A549 treated with DMSO at 1 μM for 4 hours (cell line): ENCODE data around the gene MT1M. TPM values are rescaled to one million over a fixed set of nuclear protein-coding genes. Genes with fewer than 3 reads are reported as not detected.

Source experiments
- total RNA-seq: library from RNA; stranded (reverse); fragments of 200-300 nt; extraction: Qiagen RNA extraction; gene quantifications from 5 replicates; pipeline ENCODE4 v1.2.3, GENCODE V29; 2022; ENCODE audit warnings: low read depth

MT1M gene
- not detected in 5 replicates for total RNA-seq

GRCh38 chr16:56632156-56632847 lies at the start of gene MT1M:
TSS of gene MT1M (plus strand) at chr16:56632659. CDS start at chr16:56632732, 73 bp downstream.

GRCh38 chr16:56589141-56590039 lies 43.1 kb upstream of the MT1M start, which contains the start of gene MT3:
TSS of gene MT3 (plus strand) at chr16:56589528. CDS start at chr16:56589591, 63 bp downstream.

GRCh38 chr16:56608043-56608875 lies 24.2 kb upstream of the MT1M start, which contains the start of gene MT2A:
TSS of gene MT2A (plus strand) at chr16:56608584. CDS start at chr16:56608656, 72 bp downstream.

GRCh38 chr16:56625140-56625942 lies 7.1 kb upstream of the MT1M start, which contains the start of gene MT1E:
TSS of gene MT1E (plus strand) at chr16:56625781. CDS start at chr16:56625852, 71 bp downstream.

GRCh38 chr16:56637814-56638750 lies 5.6 kb downstream of the MT1M start, which contains the start of gene MT1A:
TSS of gene MT1A (plus strand) at chr16:56638666. CDS start at chr16:56638739, 73 bp downstream.

GRCh38 chr16:56651586-56651985 lies 19.1 kb downstream of the MT1M start, which contains the start of gene MT1B:
TSS of gene MT1B (plus strand) at chr16:56651886. CDS start at chr16:56651954, 68 bp downstream.

GRCh38 chr16:56657555-56658326 lies 25.3 kb downstream of the MT1M start, which contains the start of gene MT1F:
TSS of gene MT1F (plus strand) at chr16:56657959. CDS start at chr16:56658059, 100 bp downstream.

GRCh38 chr16:56667581-56668571 lies 35.4 kb downstream of the MT1M start, which contains the start of gene MT1G:
TSS of gene MT1G (minus strand) at chr16:56668065. CDS start at chr16:56667993, 72 bp downstream.

GRCh38 chr16:56669005-56669839 lies 36.8 kb downstream of the MT1M start, which contains the start of gene MT1H:
TSS of gene MT1H (plus strand) at chr16:56669814. CDS start at chr16:56669885, 71 bp downstream.

GRCh38 chr16:56681939-56682702 lies 49.7 kb downstream of the MT1M start, which contains the start of gene MT1X:
TSS of gene MT1X (plus strand) at chr16:56682470. CDS start at chr16:56682541, 71 bp downstream.

Other genes starting within 250 kb of the MT1M start
- gene AMFR, start 207.1 kb upstream of the MT1M start, total RNA-seq, result 58.9 to 65.8 TPM (median 64.0 TPM) in 5 replicates
- 111 to 132 TPM (median 118 TPM) in 5 replicates for gene NUDT21, start 181.3 kb upstream of the MT1M start, total RNA-seq
- gene OGFOD1, start 181.1 kb upstream of the MT1M start, total RNA-seq, result 68.3 to 93.1 TPM (median 78.2 TPM) in 5 replicates
- gene BBS2, start 112.6 kb upstream of the MT1M start, total RNA-seq, result 13.0 to 23.1 TPM (median 19.0 TPM) in 5 replicates
- not detected in 5 replicates for gene MT4, start 67.6 kb upstream of the MT1M start, total RNA-seq
- gene MT3, start 43.1 kb upstream of the MT1M start, total RNA-seq, result 0.41 TPM in 1 of 5 replicates, not detected in the others
- gene MT2A, start 24.1 kb upstream of the MT1M start, total RNA-seq, result 570 to 812 TPM (median 625 TPM) in 5 replicates
- gene MT1E, start 6.9 kb upstream of the MT1M start, total RNA-seq, result not detected in 5 replicates
- gene MT1A, start 6.0 kb downstream of the MT1M start, total RNA-seq, result 15.4 to 17.7 TPM (median 15.7 TPM) in 5 replicates
- not detected in 5 replicates for gene MT1B, start 19.2 kb downstream of the MT1M start, total RNA-seq
- gene MT1F, start 25.3 kb downstream of the MT1M start, total RNA-seq, result 8.5 to 17.3 TPM (median 12.5 TPM) in 5 replicates
- not detected in 5 replicates for gene MT1G, start 35.4 kb downstream of the MT1M start, total RNA-seq
- gene MT1H, start 37.2 kb downstream of the MT1M start, total RNA-seq, result not detected in 5 replicates
- gene MT1X, start 49.8 kb downstream of the MT1M start, total RNA-seq, result 148 to 278 TPM (median 167 TPM) in 5 replicates
- 90.0 to 103 TPM (median 96.8 TPM) in 5 replicates for gene NUP93, start 97.5 kb downstream of the MT1M start, total RNA-seq
- gene SLC12A3, start 232.5 kb downstream of the MT1M start, total RNA-seq, result 0.02 TPM in 2 of 5 replicates, not detected in the others